Effector CD4-positive, alpha-beta T cell (primary cell): ENCODE results near the gene NCOA4.
A peak's percentile ranks its signal among the peaks of the same experiment; 100 is the strongest.
"Not testable (repeated sequence)": the region's sequence is repeated elsewhere in the genome, so short reads cannot be mapped to it uniquely, and the experiment has no call there.

Experiments used
- DNase-seq: peaks from one replicate; pipeline ENCODE4 v3.0.0-alpha.2; 2020

Gene NCOA4

DNA sequence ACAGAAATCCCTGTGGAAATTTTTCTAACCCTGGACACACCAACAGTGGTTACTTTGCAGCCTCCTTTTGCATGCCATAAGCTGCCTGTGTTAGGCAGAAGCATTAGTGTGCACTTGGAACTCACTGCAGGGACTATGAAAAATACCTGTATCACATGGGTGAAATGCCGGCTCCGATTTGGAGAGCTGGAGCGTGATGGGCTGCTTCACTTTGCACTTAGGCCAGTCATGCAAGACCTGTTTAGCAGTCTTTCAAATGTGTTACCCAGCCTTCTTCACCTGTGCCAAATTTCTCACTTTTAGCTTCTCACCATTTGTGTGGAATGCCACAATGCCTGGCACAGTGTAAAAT, 11.3 kb downstream of the NCOA4 start:
- DNase-seq, result no peak

DNA sequence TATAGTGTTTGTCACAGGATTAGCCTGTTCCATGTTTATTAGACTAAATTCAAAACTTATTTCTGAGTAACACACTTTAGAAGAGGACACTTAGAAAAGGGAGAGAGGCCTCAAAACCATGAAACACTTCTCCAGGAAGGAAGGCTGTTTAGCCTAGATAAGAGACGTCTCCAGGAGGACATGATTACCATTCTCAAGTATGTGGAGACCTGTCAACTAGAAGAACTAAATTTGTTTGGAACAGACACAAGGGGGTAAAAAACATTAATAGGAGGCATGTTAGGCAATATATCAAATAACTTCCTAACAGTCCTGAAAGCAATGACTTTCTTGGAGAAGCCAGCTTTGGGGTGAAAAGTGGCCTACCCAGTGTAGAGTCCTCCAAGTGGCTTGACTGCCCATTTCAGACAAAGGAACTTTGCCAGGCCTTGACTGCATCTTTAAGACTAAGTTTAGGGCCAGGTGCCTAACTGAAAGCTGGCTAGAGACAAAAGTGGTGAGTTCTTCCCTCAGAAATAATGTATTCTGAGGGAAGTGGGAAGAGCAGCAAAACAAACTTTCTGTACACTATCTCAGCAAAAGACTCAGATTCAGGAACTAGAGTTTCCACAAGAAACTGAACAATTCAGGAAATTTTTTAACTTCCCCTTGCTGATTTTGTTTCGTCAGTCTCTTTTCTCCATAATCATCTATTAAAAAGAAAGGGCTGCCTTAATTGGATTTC, 11.8 kb downstream of the NCOA4 start:
- no peak for DNase-seq

DNA sequence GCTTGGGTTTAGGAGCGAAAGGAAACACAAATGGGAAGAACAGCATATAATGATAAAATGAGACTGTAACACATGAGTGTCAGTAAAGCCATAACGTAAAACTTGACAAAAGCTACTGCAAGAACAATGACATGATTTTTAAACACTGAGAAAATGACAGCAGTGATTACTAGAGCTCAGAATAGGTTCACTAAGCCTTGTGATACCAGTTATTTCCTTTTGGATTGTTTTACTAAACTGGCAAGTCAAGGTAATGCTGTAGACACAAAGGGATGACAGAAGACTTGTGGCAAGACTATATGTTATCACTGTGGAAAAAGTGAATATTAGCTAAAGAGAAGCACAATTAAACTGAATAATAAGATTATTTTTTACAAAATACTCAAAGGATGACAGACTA, 12.7 kb downstream of the NCOA4 start:
- DNase-seq, result no peak

DNA sequence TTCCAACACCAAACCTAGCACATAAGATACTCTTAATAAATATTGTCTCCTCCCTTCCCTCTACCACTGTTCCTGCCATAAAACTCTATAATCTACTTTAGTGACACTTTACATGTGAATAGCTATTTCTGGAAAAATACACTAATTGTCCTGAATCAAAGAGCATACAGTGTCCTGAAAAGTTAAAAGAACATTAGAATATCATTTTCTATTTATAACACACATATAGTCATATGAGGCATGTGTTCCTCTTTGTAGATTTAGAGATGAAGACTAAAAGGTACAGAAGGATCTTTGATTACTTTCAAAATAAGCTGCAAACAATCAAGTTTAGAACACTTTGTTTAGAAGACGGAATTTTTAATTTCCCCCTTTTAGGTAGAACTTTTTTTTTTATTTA, 13.6 kb downstream of the NCOA4 start:
- DNase-seq, result no peak

DNA sequence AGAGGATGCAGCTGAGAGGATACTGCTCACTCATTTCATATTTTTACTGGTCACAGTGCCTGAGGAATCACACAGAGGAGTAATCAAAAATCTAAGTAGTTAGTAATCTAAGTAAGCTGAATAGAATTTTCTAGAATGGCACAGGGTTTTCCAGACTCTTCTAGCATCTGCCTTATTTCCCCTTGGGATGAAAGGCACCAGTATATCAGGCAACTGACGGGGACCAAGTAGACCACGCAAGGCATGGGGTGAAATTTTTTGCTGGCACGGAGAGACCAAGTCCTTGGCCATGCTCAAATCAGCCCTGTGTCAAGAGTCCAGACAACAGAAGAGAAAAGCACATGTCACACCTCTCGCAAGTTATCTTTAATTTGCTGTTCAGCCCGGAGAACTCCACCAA, 14.2 kb downstream of the NCOA4 start:
- no peak for DNase-seq

DNA sequence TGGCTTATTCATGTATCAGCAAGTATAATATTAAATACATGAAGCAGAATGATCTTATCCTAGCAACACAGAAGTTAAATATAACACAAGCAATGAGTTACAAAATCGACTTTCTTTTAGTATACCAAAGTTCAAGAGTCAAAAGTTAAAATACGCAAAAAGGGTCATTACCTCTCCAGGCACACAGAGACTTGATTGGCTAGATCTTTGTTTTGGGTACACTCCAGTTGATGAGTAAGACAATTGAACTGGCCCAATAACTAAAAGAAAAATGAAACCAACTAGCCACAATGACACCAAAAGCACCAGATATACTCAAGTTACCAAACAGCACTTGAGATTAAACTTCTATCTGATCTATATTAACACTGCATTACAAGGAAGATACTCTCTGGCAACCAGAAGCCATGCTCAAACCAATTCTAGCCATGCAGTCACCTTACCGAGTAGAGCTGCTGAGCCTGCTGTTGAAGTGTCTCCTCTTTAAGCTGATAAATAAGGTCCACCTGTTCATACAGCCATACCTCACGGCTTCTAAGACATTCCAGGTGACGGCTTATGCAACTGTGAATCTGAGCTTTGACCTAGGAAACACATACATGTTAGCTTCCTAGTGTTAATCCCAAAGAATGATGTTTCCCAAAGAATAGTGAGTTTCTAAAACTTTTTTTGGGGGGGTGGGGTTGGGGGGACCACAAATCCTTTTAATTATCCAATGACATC, 15.6 kb downstream of the NCOA4 start:
- no peak for DNase-seq

DNA sequence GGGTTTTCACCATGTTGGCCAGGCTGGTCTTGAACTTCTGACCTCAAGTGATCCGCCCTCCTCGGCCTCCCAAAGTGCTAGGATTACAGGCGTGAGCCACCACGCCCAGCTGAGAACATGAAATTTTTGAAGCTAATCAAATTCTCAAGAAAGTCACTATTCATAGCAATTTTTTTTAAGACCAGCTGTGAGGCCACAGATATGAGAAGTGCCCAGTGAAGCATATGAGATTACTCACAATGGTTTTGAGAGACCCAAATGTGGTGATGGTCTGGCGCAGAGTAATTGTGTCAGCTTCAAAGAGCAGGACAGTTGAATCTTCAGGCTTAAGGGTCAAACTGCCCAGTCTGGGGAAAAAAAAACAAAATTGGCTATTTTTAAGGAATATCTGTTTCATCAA, 16.2 kb downstream of the NCOA4 start:
- no peak for DNase-seq

DNA sequence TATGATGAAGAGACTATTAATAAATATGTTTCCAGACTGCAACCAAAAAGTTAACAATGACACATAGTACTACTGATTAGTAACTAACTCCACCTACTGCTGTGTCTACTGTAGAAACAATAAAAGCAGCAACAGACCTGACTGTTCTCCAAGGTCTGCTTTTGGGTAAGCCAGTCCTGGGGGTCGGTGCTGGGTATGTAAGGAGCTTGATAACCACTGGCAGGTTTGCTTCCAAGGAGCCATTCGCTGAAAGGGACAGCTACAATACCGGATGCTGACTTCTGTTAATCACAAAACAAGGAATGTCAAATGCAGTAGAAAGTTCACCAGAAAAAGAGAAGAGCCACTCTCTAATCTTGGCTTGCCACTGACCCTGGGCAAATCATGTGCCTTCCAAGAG, 17.7 kb downstream of the NCOA4 start:
- DNase-seq, result no peak

DNA sequence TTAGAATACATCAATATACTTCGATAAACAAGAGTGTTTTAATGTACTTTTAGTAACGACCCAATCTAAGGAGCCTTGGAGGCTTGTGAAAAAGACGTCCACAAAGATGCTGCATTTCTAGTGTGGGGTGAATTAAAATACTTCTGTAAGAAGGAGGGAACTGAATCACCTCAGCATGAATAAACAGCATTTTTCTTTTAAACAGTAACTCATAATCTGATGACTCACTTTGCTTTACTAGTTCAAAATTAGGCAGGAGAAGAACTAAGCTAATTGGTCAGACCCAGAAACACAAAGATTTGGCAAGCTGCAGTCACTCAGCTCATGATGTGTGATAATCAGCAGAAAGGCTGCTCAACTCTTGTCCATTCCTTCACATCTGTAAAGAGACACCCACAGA, 24.2 kb downstream of the NCOA4 start:
- no peak for DNase-seq

DNA sequence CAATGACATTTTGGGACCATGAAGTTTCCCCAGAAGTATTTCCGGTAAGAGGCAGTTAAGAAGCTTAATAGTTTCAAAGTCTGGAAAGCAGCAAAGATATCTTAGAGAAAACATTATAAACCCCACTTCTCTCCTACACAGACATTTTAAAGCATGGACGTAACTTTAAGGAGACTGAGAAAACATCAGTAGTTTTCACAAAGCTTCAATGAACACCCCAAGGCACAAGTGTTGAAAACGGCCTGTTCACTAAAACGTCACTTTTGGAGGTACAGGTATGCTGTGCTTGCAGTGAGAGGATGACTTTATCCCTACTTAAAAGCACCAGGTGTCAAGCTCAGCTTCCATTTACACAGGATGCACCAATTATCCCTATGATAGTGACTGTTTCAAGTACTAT, 25.0 kb downstream of the NCOA4 start:
- DNase-seq, result no peak

DNA sequence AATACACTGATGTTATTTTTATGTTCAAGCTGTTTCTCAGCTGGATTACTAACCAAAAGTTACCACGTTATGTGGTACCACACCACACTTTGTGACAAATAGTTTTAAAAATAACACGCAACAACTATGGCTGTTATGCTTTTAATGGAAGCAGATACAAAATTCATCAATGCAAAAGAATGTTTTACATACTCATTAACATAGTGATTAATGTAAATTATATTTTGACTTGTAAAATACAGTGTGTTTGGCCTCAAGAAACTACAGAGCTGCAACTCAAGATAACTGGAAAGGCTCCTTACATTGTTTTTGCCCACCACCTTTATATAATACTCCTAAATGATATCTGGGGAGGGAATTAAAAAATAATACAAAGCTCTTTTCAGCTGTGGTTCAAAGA, 25.5 kb downstream of the NCOA4 start:
- no peak for DNase-seq

DNA sequence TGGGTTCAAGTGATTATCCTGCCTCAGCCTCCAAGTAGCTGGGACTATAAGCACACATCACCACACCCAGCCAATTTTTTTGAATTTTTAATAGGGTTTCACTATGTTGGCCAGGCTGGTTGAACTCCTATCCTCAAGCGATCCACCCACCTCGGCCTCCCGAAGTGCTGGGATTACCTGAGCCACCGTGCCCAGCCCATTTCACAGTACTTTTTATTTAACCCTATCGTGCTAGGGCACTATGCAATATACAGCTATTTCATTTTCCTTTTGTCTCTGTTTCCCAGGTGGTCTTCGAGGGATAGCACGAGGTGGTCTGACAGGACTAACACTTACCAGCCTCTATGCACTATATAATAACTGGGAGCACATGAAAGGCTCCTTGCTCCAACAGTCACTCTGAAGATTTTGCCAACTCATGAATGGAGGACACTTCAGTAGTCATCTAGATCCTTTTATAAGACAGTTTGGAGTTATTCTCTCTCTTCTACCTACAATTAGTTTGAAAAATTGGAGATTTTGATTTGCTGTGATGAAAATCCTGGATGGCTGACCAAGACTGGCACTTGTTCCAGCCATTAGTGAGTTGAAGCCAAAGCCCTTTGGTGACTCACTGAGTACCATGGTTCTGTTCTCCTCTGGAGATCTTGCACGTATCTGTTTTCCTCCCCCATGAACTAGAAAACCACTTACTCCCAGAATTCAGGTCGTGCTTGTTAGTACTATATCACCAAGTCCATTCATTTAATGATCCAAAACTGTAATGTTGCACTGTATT, 27.3 kb downstream of the NCOA4 start:
- no peak for DNase-seq

DNA sequence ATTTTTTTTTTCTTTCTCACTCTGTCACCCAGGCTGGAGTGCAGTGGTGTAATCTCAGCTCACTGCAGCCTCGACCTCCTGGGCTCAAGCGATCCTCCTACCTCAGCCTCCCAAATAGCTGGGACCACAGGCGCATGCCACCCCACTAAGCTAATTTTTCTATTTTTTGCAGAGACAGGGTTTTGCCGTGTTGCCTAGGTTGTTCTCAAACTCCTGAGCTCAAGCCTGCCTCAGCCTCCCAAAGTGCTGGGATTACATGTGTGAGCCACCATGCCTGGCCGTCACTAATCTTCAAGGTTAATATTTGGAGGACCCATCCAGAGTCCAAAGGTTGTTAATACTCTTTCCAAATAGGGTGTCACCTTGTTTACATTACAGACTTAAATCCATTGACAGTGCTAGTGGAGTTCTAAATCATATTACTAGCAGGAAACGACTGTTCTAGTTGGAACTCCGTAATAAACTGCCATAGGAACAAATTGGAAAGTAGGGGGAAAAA, 28.2 kb downstream of the NCOA4 start:
- DNase-seq, result not testable (repeated sequence)

DNA sequence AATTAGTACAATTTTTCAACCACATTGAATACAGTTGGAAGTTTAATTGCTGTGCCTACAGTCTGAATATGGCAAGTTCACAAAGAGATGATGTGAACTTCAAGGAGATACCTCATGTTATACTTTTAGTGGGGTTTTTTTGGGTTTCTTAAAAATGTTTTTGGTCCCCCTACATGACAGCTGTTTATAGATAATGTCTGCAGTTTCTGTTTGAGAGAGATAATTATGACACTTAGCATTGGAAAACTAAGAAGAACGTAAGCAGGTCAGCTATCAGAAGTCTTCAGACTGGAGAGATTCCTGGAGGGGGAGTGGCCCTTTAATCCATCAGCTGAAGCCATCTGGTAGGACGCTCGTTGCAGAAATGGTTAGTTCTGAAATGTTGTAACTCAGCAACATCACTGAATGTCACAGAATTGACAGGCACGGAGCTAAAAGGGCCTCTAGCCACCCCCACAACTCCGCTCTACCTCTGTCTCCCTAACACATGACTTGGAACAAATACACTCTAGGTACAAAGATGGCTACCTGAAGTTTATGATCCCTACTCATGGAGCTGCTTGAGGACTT, 29.2 kb downstream of the NCOA4 start:
- no peak for DNase-seq

DNA sequence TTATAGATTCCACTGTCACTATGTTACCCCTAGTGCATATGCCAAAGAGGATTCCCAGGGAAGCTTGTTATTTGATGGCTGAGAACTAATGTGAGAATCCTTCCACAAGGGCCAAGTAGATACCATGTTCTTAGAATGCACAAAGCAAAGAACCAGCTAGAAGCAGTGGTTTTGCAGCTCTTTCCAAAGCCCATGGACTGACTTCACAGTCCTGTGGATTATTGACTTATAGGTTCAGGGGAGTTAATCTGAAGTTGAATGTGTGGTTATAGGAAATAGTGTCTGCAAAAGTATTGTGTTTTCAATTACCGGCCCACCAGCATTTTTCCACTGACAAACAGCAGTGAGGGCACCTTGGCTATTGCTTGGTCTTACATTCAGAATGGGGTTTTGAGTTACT, 29.9 kb downstream of the NCOA4 start:
- no peak for DNase-seq

DNA sequence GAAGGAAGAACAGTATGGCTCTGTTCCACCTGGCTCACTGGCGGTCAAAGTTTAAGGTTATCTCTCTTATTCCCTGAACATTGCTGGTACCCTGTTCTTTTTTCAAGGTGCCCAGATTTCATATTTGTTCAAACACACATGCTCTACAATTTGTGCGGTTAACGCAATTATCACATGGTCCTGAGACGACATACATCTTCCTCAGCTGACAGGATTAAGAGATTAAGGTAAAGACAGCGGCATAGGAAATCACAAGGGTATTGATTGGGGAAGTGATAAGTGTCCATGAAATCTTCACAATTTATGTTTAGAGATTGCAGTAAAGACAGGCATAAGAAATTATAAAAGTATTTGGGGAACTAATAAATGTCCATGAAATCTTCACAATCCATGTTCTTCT, 30.5 kb downstream of the NCOA4 start:
- not testable (repeated sequence) for DNase-seq

DNA sequence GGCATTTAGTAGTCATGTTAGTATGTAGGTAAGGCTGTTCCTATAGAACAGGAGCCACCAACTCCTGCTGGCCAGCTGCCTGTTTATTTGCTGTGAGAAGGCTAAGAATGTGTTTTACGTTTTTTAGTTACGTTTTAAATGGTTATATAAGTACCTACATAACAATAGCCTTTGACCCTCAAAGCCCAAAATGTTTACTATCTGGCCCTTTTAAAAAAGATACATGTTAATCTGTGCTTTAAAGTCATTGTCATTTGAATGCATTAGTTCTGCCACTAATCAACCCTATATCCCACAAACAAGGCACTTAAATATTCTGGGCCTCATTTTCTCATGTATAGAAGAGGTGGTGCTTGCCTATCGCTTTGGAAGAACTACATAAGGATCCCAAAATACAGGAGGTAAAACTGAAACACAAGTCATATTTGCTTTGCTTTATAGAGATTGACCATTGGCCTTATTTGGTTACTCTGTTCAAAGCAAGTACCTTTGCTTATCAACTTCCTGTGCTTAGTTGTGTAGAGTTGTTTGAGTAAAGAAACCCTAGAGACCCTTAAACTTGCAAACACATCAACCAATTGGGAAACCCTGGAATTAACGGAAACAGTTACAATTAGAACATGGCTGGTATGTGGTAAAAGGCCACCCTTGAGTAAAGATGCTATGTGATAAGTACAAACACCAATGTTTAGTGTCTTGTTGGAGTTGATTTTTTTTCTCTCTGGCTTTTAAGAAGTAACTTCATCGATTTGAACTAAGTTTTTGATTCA, 32.2 kb downstream of the NCOA4 start:
- no peak for DNase-seq

DNA sequence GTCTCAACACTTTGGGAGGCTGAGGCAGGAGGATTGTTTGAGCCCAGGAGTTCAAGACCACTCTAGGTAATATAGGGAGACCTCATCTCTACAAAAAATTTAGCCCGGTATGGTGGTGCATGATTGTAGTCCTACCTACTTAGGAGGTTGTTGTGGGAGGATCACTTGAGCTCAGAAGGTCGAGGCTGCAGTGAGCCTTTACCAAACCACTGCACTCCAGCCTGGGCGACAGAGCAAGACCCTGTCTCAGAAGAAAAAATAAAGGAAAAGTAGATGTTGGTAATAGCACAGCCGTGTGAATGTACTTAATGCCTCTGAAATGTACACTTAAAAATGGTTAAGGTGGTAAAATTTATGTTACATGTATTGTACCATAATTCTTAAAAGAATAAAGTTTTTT, 32.9 kb downstream of the NCOA4 start:
- DNase-seq, result no peak

DNA sequence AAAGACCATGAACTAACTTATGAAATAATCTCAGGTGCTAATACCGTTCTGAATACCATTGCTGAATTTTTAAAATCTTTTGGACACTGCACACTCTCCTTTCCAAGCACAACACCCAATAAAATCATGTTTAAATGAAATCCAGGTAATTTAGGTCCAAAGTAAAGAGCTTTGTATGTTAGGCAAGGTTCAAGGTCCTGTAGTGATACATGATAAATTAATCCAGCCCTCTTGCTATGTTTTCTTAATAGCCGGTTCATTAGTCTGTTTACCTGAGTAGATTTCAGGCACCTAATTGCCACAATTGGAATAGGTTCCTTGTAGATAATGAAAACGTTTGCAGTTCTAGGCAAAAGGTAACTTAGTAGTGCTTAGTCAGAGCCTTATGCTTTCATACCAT, 44.8 kb downstream of the NCOA4 start:
- DNase-seq, result not testable (repeated sequence)

DNA sequence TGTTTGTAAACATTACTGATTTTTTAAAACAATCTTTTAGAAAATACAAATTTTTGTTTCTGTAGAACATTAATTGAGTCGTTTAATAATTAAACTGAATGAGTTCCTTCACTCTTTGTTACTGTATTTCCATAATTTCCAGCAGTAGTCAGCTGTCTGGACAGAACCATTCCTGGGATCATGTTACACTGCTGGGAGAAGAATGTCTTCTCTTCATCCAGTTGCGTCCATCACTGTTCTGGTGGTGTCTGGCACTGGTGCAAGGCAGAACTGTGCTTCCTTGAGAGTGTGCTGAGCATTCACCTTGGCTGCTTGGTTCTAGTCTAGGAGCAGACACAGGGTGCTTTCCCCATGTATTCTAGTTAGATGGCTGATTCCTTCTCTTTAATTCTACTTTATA, 46.0 kb downstream of the NCOA4 start:
- DNase-seq, result not testable (repeated sequence)

DNA sequence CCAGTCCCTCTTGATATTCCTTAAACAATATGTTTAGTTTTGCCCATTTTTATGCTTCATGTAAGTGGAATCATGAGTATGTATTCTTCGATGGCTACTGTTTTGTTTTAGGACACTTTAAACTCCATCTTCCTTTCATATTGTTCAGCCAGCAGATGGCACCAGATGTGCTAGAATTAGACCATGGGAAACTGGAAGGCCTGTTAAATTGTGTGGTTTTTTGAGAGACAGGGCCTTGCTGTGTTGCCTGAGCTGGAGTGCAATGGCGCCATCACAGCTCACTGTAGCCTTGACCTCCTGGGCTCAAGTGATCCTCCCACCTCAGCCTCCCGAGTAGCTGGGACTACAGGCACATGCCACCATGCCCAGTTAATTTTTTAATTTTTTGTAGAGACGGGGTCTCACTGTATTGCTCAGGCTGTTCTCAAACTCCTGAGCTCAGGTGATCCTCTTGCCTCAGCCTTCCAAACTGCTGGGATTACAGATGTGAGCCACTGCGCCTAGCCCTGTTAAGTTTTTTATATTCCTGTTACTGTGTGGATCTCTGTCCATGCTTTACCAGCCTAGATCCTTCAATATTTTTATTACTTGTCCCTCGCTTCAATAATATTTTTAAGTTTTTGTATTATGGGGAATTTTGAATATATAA, 46.8 kb downstream of the NCOA4 start:
- peak; percentile 33 for DNase-seq

DNA sequence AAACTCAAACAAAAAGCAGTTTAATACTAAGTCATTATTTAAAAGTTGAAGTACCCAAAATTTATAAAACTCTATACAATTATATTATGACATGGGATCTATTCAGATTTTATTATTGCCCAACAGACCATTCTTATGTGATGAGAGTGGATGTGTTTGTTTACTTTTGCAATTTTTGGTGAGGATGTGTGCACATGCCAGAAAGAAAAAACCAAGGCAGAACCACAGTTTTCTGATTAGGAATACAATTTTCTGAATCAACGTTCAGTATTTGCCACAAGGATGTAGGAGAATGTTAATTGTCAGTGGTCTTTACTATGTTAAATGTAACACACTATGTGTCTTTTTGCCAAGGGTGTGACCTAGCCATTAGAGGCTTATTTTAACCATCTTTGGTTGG, 49.1 kb downstream of the NCOA4 start:
- not testable (repeated sequence) for DNase-seq
